AG04450 (cell line): ENCODE results near the gene LBX2. TPM values are rescaled to one million over a fixed set of nuclear protein-coding genes. Genes with fewer than 3 reads are reported as not detected.

ENCODE experiments used
- CTCF ChIA-PET: fragments of 300-600, 350-600 bp; formaldehyde crosslinking; extraction: SDS; loops from one replicate; lab custom pipeline; 2022; ENCODE audit warnings: antibody characterized with exemption, inconsistent platforms; lab: Charles Lee
- POLR2A ChIA-PET: fragments of 350-600 bp; formaldehyde crosslinking; extraction: SDS; loops from one replicate; lab custom pipeline; 2021; ENCODE audit warnings: antibody characterized with exemption, inconsistent platforms; lab: Yijun Ruan, JAX
- DNase-seq: peaks from one replicate; pipeline ENCODE4 v3.0.0-alpha.2; 2011; ENCODE audit warnings: low read depth, low spot score
- H3K27ac ChIP-seq: one replicate; pipeline ENCODE4 v1.5.1; 2012; ENCODE audit warnings: low read depth, low read length, control low read depth
- H3K27me3 ChIP-seq: one replicate; pipeline ENCODE4 v1.6.0; 2012; ENCODE audit warnings: low read length; ENCODE audit not compliant: control insufficient read depth, insufficient read depth
- H3K4me3 ChIP-seq: 2 replicates; pipeline ENCODE4 v1.5.1; 2011; ENCODE audit warnings: mild to moderate bottlenecking, low read depth, low read length, control low read depth
- H3K9me3 ChIP-seq: 2 replicates; pipeline ENCODE4 v1.5.1; 2012; ENCODE audit warnings: low read length; ENCODE audit not compliant: control insufficient read depth, insufficient read depth
- CTCF ChIP-seq: IDR thresholded peaks from 2 replicates; pipeline ENCODE4 v1.5.1; 2011; ENCODE audit warnings: low read depth, low read length, control low read depth, inconsistent platforms
- polyA plus RNA-seq: library from polyadenylated mRNA; depleted of rRNA; stranded (reverse); fragments of >200 nt; gene quantifications from 2 replicates; pipeline ENCODE4 v1.2.3, GENCODE V29; 2011

Gene LBX2
- polyA plus RNA-seq, 1 experiment, result 0.86 TPM

GRCh38 chr2:74514368-74515270 is 15.2 kb upstream of the LBX2 start, which contains the start of gene TLX2:
TLX2 (plus strand) TSS chr2:74514450; CDS start chr2:74514807, 357 bp downstream.
- peaks cover 83% of the 10 kb centered on the region for H3K27me3 ChIP-seq
- H3K9me3 ChIP-seq, result peaks cover 18% of the 10 kb centered on the region; the same call in 1 of the 2 replicates
- TF ChIP-seq CTCF, result no peak
- ChIA-PET POLR2A (no interaction called here), CTCF (no interaction called here)
- no peak for DNase-seq
- H3K27ac ChIP-seq, result no peak within 1 kb of the TSS
- no peak within 1 kb of the TSS for H3K4me3 ChIP-seq

DNA sequence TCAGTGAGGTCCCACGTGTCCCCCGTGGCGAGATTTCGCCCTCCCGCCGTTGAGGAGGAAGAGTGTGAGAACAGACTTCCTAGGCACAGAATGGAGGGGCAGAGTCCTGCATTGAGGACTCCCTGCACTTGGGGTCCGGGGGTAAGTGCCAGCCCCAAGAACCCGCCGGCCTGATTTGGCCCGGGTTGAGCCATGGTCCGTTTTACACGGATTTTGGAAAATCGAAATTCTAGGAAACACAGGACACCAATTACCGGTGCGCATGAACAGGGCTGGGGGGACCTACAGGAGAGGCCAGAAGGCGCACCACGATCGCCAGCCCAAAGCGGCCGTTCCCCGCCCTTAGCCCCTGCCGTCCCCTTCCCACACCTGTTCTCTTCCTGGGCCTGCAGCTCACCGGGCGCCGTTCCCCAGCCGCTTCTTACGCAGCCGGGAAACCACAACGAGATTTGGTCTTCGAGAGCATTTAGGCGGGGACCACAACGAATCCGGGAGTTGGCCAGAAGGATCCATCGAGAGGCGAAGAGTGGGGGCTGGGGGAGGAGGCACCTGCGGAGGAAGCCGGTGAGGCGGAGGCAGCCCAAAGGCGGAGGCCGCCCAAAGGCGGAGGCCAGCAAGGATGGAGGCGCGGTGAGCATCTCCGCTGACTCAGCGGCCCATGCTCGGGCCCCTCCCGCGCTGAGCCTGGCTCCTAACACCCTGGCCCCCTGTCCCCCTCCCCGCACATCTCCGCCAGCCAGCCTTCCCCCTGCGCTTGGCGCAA is 14.4 kb upstream of the LBX2 start:
- Histone ChIP-seq H3K9me3 (peaks cover 18% of the 10 kb centered on the region; the same call in 1 of the 2 replicates), H3K27me3 (peaks cover 74% of the 10 kb centered on the region), H3K4me3 (no peak overlapping the region), H3K27ac (no peak overlapping the region)
- no peak for TF ChIP-seq CTCF
- DNase-seq, result no peak
- ChIA-PET POLR2A (no interaction called here), CTCF (no interaction called here)

- ChIA-PET CTCF (no interaction called here), POLR2A (no interaction called here)
- H3K27ac ChIP-seq, result no peak overlapping the region
- H3K9me3 ChIP-seq, result peaks cover 18% of the 10 kb centered on the region; the same call in 1 of the 2 replicates
- H3K27me3 ChIP-seq, result peaks cover 66% of the 10 kb centered on the region
- TF ChIP-seq CTCF, result no peak
- H3K4me3 ChIP-seq, result no peak overlapping the region
- DNase-seq, result no peak
Measured at GRCh38 chr2:74512744-74513604, 13.6 kb upstream of the LBX2 start.

DNA sequence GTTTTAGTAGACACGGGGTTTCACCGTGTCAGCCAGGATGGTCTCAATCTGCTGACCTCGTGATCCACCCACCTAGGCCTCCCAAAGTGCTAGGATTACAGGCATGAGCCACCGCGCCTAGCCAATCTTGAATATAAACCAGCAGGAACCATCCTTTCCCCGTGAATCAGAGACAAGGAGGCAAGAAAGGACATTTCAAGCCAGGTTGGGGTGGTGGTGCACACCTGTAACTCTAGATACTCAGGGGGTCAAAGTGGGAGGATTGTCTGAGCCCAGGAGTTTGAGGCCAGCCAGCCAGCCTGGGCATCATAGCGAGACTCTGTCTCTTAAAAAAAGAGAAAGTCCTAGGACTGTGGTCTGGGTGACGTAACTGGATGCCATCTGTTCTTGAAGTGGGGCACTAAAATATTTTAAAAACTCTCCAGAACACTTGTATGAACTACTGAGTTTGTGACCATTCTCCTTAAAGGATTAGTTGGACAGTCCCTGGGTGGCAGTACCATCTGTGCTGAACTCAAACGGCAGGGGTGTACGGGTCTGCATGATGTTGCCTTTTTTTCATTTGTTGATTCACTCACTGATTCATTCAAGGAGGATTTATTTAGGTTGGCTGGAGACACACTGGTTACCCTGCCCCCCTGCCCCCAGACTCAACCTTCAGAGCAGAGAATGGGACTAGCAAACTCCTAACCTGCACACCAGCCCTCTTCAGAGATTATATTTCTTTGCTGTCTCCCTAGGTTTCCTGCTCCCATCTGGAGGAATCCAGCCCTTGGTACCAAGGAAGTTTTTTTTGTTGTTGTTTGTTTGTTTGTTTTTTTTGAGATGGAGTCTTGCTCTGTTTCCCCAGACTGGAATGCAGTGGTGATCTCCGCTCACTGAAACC is 11.9 kb upstream of the LBX2 start:
- peaks cover 53% of the 10 kb centered on the region for H3K27me3 ChIP-seq
- ChIA-PET CTCF (no interaction called here), POLR2A (interaction anchor here (0.8 kb wide), 1 partner anchor 15 kb away, joined by 8 read pairs; the partner anchor contains the start of gene DQX1)
- no peak overlapping the region for H3K27ac ChIP-seq
- peaks cover 15% of the 10 kb centered on the region; the same call in 1 of the 2 replicates for H3K9me3 ChIP-seq
- no peak for DNase-seq
- H3K4me3 ChIP-seq, result no peak overlapping the region
- TF ChIP-seq CTCF, result no peak
